HEK293 (cell line): ENCODE measurements around the gene FAM204A.
A peak's percentile ranks its signal among the peaks of the same experiment; 100 is the strongest.

Experiments used
- CTCF ChIA-PET: fragments of 350-600 bp; formaldehyde crosslinking; extraction: SDS; loops from one replicate; lab custom pipeline; 2021; ENCODE audit warnings: antibody characterized with exemption; lab: Yijun Ruan, JAX
- POLR2A ChIA-PET: fragments of 300-600 bp; formaldehyde crosslinking; extraction: SDS; loops from one replicate; lab custom pipeline; 2020; ENCODE audit warnings: antibody characterized with exemption, inconsistent platforms; lab: Yijun Ruan, JAX
- H3K27ac ChIP-seq: fragments of 200-500 bp; sonication (Bioruptor generic); 2 replicates; pipeline ENCODE4 v1.5.1; 2014; ENCODE audit warnings: low read depth, low read length, control low read depth, inconsistent platforms; ENCODE audit errors: extremely low read depth
- H3K36me3 ChIP-seq, 2 experiments: fragments of 200-500 bp in 1 of 2; sonication (Bioruptor generic) in 1 of 2; 1 replicate in 1 of 2; 2 replicates in 1 of 2; pipeline ENCODE4 v1.5.1; 2014 to 2017; ENCODE audit warnings: inconsistent platforms in 2 of 2, low read length in 2 of 2; ENCODE audit not compliant: control insufficient read depth in 2 of 2, insufficient read depth in 1 of 2
- H3K4me1 ChIP-seq: fragments of 200-500 bp; sonication (Bioruptor generic); 2 replicates; pipeline ENCODE4 v1.5.1; 2014; ENCODE audit warnings: mild to moderate bottlenecking, low read length, inconsistent platforms; ENCODE audit not compliant: control insufficient read depth, insufficient read depth
- H3K4me3 ChIP-seq: 2 replicates; pipeline ENCODE4 v1.5.1; 2011; ENCODE audit warnings: low read depth, mild to moderate bottlenecking, control low read depth, low read length, moderate library complexity
- H3K9me3 ChIP-seq: fragments of 200-500 bp; sonication (Bioruptor generic); 2 replicates; pipeline ENCODE4 v1.5.1; 2014; ENCODE audit warnings: low read depth, low read length, inconsistent platforms; ENCODE audit not compliant: control insufficient read depth, insufficient read depth
- RBAK ChIP-seq: fragments of 450-650 bp; formaldehyde crosslinking; IDR thresholded peaks from 2 replicates; pipeline ENCODE4 v1.5.1; 2016; ENCODE audit warnings: missing biosample characterization, missing genetic modification characterization
- ZBTB11 ChIP-seq: fragments of 450-650 bp; formaldehyde crosslinking; conservative IDR thresholded peaks from 2 replicates; pipeline ENCODE4 v1.5.1; 2016; ENCODE audit warnings: low read depth, missing biosample characterization, missing genetic modification characterization
- ZBTB8A ChIP-seq: fragments of 450-650 bp; formaldehyde crosslinking; IDR thresholded peaks from 2 replicates; pipeline ENCODE4 v1.5.1; 2016; ENCODE audit warnings: missing biosample characterization, missing genetic modification characterization
- ZIC2 ChIP-seq: fragments of 450-650 bp; formaldehyde crosslinking; IDR thresholded peaks from 2 replicates; pipeline ENCODE4 v1.5.1; 2016; ENCODE audit warnings: missing biosample characterization, missing genetic modification characterization
- ZNF112 ChIP-seq: fragments of 450-650 bp; formaldehyde crosslinking; IDR thresholded peaks from 2 replicates; pipeline ENCODE4 v1.5.0; 2017; ENCODE audit warnings: missing biosample characterization, missing genetic modification characterization
- ZNF138 ChIP-seq: fragments of 450-650 bp; formaldehyde crosslinking; IDR thresholded peaks from 2 replicates; pipeline ENCODE4 v1.5.1; 2016; ENCODE audit warnings: missing biosample characterization, missing genetic modification characterization, borderline replicate concordance
- ZNF146 ChIP-seq: fragments of 450-650 bp; formaldehyde crosslinking; IDR thresholded peaks from 2 replicates; pipeline ENCODE4 v1.5.1; 2016; ENCODE audit warnings: missing biosample characterization, missing genetic modification characterization
- ZNF175 ChIP-seq: fragments of 450-650 bp; formaldehyde crosslinking; IDR thresholded peaks from 2 replicates; pipeline ENCODE4 v1.5.1; 2016; ENCODE audit warnings: missing biosample characterization, missing genetic modification characterization
- ZNF354C ChIP-seq: fragments of 450-650 bp; formaldehyde crosslinking; IDR thresholded peaks from 2 replicates; pipeline ENCODE4 v1.5.1; 2016; ENCODE audit warnings: missing biosample characterization, missing genetic modification characterization, low read depth, borderline replicate concordance
- ZNF394 ChIP-seq: fragments of 450-650 bp; formaldehyde crosslinking; IDR thresholded peaks from 2 replicates; pipeline ENCODE4 v1.5.1; 2016; ENCODE audit warnings: missing biosample characterization, missing genetic modification characterization, mild to moderate bottlenecking, moderate library complexity, borderline replicate concordance
- ZNF558 ChIP-seq: fragments of 450-650 bp; formaldehyde crosslinking; IDR thresholded peaks from 2 replicates; pipeline ENCODE4 v1.5.1; 2016; ENCODE audit warnings: missing biosample characterization, missing genetic modification characterization
- ZNF571 ChIP-seq: fragments of 450-650 bp; formaldehyde crosslinking; IDR thresholded peaks from 2 replicates; pipeline ENCODE4 v1.5.0; 2017; ENCODE audit warnings: missing biosample characterization, missing genetic modification characterization
- TF ChIP-seq, protein P1 (sequence below): sonication (generic); formaldehyde crosslinking; IDR thresholded peaks from 2 replicates; pipeline ENCODE4 v1.8.1; 2022; ENCODE audit warnings: mild to moderate bottlenecking, moderate library complexity, missing genetic modification reagents
- TF ChIP-seq, protein P2 (sequence below): fragments of 450-650 bp; formaldehyde crosslinking; conservative IDR thresholded peaks from 2 replicates; pipeline ENCODE4 v1.5.1; 2016; ENCODE audit warnings: low read depth, missing biosample characterization, missing genetic modification characterization
- TF ChIP-seq, protein P3 (sequence below): fragments of 450-650 bp; formaldehyde crosslinking; IDR thresholded peaks from 2 replicates; pipeline ENCODE4 v1.5.1; 2016; ENCODE audit warnings: missing biosample characterization, missing genetic modification characterization

FAM204A gene

DNA sequence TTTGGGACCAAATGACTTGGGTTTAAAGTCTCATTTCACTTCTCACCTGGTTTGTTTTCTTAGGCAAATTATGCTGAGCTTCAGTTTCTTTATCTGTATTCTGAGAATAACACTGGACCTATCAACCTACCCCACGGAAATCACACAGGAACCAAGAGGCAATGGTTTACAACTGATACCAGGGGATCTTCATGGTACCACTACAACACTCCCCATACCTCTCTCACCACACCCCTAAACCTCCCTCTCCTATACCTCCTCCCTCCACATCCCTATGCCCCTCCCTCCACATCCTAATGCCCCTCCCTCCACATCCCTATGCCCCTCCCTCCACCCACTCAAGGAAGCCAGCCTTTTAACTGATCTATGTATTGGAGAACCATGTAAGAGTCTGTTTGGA is 9.9 kb downstream of the FAM204A start (continued):
- TF ChIP-seq ZNF571 (tag by site-specific recombination) (no peak), ZNF112 (tag by site-specific recombination) (no peak)

- POLR2A ChIA-PET = interaction anchor here (0.6 kb wide), 1 partner anchor 1341 kb away, joined by 3 read pairs; no protein-coding TSS in a partner anchor
- Histone ChIP-seq H3K4me3 (no peak overlapping the region), H3K9me3 (no peaks in the 10 kb centered on the region), H3K36me3 (peaks cover 35 to 85% of the 10 kb centered on the region in 2 experiments), H3K27ac (no peak overlapping the region), H3K4me1 (peaks cover 9% of the 10 kb centered on the region)
- CTCF ChIA-PET = interaction anchor here (0.6 to 0.7 kb wide), 3 partner anchors 23 to 899 kb away, joined by 3 read pairs; no protein-coding TSS in a partner anchor
- no peak for TF ChIP-seq ZIC2
- TF ChIP-seq ZNF138 (tag by site-specific recombination) = no peak
Observed at GRCh38 chr10:118330295-118331076, 11.6 kb downstream of the FAM204A start.

DNA sequence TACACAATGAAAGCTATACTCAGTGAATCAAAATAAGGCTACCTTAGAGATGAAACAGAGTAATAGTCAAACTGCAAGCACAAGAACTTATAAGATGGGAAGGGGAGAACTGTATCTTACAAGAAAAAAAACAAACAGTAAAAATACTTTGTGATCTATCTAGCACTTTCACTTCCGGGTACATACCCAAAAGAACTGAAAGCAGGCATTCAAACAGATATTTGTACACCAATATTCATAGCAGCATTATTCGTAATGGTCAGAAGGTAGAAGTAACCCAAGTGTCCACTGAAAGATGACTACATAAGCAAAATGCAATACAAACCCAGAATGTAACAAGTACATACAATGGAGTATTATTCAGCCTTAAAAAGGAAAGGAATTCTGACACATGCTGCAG is 18.0 kb downstream of the FAM204A start:
- Histone ChIP-seq H3K4me3 (no peak overlapping the region), H3K4me1 (no peaks in the 10 kb centered on the region), H3K27ac (no peak overlapping the region), H3K9me3 (no peaks in the 10 kb centered on the region), H3K36me3 (peaks cover 51 to 82% of the 10 kb centered on the region in 2 experiments)
- ChIA-PET POLR2A (no interaction called here), CTCF (no interaction called here)
- TF ChIP-seq RBAK (tag by site-specific recombination) = no peak
- TF ChIP-seq ZNF146 (tag by site-specific recombination) = peak; percentile 66
- TF ChIP-seq ZNF394 (tag by site-specific recombination) = no peak

DNA sequence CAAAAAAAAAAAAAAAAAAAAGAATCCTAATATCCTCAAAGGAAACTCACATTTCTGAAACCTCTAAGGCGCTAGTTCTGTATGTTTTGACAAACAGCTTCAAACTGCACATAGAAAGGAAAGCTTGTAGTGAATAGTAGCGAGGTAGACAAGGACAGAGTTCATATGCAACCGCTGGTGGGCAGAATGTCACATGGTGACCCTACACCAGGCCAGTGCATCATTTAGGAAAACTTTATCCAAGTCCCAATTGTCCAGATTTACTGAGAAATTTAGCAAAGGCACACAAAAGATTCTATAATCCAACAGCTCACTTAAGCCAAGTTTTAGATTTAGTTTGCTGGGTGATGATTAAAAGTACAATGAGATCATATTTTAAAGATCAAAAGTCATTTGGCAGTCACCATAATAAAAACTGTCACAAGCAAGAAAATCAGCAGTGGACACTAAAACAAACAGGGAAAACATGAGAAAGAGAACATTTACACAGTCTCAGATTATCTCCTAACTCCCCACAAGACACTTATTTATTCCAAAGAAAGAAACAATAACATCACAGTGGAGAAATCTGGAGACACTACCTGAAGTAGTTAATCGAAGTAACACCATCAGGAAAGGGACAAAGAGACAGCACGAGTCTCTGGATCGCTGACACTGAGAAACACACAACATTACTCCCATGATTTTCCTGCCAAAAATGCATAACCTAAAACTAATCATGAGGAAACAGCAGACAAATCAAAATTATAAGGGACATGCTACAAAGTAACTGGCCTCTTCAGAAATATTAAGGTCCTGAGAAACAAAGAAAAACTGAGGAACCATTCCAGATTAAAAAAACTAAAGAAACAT is 20.2 kb downstream of the FAM204A start:
- ChIA-PET CTCF (no interaction called here), POLR2A (no interaction called here)
- no peak overlapping the region for H3K4me3 ChIP-seq
- peaks cover 42 to 60% of the 10 kb centered on the region in 2 experiments for H3K36me3 ChIP-seq
- no peak overlapping the region for H3K27ac ChIP-seq
- no peaks in the 10 kb centered on the region for H3K9me3 ChIP-seq
- no peaks in the 10 kb centered on the region for H3K4me1 ChIP-seq
- TF ChIP-seq ZNF112 (tag by site-specific recombination) (no peak), ZNF354C (tag by site-specific recombination) (no peak), ZNF175 (no peak), ZBTB11 (tag by site-specific recombination) (no peak), ZNF558 (no peak), ZBTB8A (tag by site-specific recombination) (no peak)
- TF ChIP-seq, protein P1, sequence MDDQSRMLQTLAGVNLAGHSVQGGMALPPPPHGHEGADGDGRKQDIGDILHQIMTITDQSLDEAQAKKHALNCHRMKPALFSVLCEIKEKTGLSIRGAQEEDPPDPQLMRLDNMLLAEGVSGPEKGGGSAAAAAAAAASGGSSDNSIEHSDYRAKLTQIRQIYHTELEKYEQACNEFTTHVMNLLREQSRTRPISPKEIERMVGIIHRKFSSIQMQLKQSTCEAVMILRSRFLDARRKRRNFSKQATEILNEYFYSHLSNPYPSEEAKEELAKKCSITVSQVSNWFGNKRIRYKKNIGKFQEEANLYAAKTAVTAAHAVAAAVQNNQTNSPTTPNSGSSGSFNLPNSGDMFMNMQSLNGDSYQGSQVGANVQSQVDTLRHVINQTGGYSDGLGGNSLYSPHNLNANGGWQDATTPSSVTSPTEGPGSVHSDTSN = no peak
- TF ChIP-seq, protein P2, sequence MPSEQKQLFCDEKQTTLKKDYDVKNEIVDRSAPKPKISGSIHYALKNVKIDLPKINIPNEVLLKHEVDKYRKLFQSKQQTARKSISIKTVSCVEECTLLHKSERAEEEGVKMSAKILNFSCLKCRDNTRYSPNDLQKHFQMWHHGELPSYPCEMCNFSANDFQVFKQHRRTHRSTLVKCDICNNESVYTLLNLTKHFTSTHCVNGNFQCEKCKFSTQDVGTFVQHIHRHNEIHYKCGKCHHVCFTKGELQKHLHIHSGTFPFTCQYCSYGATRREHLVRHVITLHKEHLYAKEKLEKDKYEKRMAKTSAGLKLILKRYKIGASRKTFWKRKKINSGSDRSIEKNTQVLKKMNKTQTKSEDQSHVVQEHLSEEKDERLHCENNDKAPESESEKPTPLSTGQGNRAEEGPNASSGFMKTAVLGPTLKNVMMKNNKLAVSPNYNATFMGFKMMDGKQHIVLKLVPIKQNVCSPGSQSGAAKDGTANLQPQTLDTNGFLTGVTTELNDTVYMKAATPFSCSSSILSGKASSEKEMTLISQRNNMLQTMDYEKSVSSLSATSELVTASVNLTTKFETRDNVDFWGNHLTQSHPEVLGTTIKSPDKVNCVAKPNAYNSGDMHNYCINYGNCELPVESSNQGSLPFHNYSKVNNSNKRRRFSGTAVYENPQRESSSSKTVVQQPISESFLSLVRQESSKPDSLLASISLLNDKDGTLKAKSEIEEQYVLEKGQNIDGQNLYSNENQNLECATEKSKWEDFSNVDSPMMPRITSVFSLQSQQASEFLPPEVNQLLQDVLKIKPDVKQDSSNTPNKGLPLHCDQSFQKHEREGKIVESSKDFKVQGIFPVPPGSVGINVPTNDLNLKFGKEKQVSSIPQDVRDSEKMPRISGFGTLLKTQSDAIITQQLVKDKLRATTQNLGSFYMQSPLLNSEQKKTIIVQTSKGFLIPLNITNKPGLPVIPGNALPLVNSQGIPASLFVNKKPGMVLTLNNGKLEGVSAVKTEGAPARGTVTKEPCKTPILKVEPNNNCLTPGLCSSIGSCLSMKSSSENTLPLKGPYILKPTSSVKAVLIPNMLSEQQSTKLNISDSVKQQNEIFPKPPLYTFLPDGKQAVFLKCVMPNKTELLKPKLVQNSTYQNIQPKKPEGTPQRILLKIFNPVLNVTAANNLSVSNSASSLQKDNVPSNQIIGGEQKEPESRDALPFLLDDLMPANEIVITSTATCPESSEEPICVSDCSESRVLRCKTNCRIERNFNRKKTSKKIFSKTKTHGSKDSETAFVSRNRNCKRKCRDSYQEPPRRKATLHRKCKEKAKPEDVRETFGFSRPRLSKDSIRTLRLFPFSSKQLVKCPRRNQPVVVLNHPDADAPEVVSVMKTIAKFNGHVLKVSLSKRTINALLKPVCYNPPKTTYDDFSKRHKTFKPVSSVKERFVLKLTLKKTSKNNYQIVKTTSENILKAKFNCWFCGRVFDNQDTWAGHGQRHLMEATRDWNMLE (tag by site-specific recombination) = no peak
- TF ChIP-seq, protein P3, sequence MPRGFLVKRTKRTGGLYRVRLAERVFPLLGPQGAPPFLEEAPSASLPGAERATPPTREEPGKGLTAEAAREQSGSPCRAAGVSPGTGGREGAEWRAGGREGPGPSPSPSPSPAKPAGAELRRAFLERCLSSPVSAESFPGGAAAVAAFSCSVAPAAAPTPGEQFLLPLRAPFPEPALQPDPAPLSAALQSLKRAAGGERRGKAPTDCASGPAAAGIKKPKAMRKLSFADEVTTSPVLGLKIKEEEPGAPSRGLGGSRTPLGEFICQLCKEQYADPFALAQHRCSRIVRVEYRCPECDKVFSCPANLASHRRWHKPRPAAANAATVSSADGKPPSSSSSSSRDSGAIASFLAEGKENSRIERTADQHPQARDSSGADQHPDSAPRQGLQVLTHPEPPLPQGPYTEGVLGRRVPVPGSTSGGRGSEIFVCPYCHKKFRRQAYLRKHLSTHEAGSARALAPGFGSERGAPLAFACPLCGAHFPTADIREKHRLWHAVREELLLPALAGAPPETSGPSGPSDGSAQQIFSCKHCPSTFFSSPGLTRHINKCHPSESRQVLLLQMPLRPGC (tag by site-specific recombination) = no peak
